Measurements from ENCODE around the gene UROS. TPM values are rescaled to one million over a fixed set of nuclear protein-coding genes. Genes with fewer than 3 reads are reported as not detected.

Gene UROS
- total RNA-seq, 1 donor from 2014 or later, result 45.3 TPM

DNA sequence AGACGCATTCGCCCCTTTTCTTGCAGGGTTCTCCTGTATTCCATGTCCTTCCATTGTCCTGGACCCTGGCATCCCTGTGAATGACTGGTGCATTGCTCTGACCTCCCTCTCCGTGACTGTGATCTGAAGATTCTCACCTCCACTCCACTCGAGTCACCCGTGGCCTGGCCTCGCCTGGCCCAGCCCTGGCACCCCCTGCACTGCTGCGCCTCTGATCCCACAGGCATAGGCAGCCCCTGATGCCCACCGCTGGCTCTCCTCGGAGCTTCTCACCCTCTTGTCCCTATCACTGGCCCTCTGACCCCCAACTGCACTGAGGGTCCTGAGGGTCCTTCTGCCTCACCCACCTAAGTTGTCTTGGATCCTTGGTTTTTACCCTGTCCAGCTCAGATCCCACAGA is 45.3 kb downstream of the UROS start:
- H3K4me1 Mint-ChIP-seq (ENCODE audit: low read depth), result no peaks in the 10 kb centered on the region
- peaks cover 4% of the 10 kb centered on the region for H3K27me3 Mint-ChIP-seq (ENCODE audit: low read depth)
- H3K4me3 Mint-ChIP-seq (ENCODE audit: low read depth), result no peak overlapping the region
- intact Hi-C loops (cut with micrococcal nuclease), result no loop called here
- no peak overlapping the region for H3K27ac Mint-ChIP-seq
- DNase-seq (ENCODE audit: low spot score), result no peak
- no peaks in the 10 kb centered on the region for H3K36me3 Mint-ChIP-seq (ENCODE audit: low read depth)
- H3K9me3 Mint-ChIP-seq, result no peaks in the 10 kb centered on the region

DNA sequence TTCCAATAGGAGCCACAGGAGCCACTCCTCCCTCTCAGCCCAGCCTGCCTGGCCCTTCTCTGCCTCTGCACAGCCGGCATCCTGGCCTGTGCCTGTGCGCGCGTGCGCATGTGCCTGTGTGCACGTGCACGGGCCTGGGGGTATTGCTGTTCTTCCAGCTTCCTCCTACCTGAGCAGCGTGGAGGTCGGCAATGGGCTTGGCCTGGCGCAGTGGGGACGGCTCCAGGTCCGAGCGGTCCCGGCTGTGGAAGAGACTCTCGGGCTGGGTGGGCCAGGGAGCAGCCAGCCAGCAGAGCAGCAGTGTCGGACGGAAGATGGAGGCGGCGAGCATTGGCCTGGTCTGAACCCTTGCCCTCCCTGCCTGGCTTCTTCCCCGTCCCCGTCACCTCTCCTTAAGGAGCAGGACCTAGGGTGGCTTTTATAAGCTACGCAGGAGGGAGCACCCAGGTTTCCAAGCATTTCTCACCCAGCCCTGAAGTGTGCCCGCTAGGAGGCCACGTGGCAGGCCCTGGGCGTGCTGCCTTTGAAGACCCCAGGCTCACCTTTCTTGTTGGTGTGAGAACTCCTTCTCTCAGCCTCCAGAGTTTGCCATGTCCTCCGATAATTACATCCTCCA is 47.5 kb downstream of the UROS start, which contains the start of gene MMP21:
Gene MMP21 (minus strand): TSS at position 331 of the 616 bp plus-strand sequence. CDS start 0 bp downstream, at position 331.
- Mint-ChIP-seq H3K4me1 (ENCODE audit: low read depth) (no peaks in the 10 kb centered on the region), H3K27me3 (ENCODE audit: low read depth) (peaks cover 4% of the 10 kb centered on the region), H3K27ac (no peak within 1 kb of the TSS), H3K36me3 (ENCODE audit: low read depth) (no peaks in the 10 kb centered on the region), H3K4me3 (ENCODE audit: low read depth) (no peak within 1 kb of the TSS), H3K9me3 (no peaks in the 10 kb centered on the region)
- intact Hi-C loops (cut with micrococcal nuclease), result no loop called here
- no peak for DNase-seq (ENCODE audit: low spot score)

DNA sequence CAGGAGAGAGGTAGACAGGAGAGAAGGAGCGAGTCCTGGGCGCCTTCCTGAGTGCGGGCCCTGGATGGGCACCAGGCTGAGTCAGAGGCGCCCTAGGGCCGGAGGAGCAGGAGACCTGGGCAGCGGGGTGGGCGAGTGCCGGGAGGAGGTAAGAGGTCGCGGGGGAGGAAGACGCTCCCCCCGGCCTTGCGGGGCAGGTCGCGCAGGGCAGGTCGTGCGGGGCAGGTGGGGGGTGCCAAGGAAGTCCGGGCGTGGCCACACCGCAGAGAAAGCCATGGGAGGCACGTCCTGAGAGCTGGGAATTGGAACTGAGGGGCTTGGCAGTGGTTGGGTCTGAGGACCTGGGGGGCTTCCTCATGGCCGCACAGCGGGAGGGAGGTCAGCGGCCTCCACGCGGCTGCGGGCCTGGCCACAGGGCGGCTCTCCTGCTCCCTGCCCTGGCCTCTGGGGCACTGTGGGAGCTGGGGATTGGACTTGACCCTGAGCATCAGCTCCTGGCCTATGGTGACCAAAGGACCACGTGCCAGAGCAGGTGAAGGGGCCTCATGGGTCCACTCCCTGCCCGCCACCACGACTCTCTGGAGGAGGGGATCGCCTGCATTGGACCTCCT is 48.4 kb downstream of the UROS start:
- intact Hi-C loops (cut with micrococcal nuclease), result no loop called here
- Mint-ChIP-seq H3K36me3 (ENCODE audit: low read depth) (no peaks in the 10 kb centered on the region), H3K27me3 (ENCODE audit: low read depth) (peaks cover 4% of the 10 kb centered on the region), H3K9me3 (no peaks in the 10 kb centered on the region), H3K27ac (no peak overlapping the region), H3K4me3 (ENCODE audit: low read depth) (no peak overlapping the region), H3K4me1 (ENCODE audit: low read depth) (no peaks in the 10 kb centered on the region)
- no peak for DNase-seq (ENCODE audit: low spot score)

DNA sequence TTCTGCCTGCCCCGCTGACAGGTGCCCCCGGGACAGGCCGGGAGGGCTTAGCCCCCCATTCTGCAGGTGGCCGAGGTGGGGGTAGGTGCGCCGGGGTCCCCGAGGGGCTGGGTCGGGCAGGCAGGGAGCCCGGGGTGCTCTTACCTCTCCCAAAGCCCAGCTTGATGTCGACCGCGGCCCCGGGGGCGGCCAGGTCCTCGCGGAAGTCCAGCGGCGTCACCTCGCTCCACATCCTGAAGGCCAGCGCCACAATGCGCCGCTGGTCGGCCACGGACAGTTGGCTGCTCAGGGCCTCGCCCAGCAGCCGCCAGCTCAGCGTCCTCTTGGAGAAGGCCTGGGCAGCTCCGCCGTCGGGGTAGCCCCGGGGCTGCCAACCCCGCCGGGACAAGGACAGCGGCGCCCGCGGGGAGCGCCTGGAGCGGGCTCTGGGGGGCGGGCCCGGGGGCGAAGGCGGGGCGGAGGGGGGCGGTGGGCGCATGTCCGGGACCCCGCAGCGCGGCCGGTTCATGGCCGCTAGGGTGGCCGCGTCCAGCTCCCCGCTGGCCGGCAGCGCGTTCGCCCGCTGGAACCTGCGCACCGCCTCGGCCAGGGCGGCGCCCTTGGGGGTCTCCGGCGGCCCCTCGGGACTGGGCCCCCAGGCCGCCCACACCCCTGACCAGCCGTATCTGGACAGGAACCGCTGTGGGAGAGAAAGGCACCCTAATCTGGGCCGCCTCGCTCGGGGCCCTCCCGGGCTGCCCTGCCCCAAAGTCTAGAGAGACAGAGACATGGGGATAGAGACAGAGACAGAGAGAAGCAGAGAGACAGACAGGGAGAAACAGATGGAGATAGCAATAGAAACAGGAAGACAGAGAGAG is 49.1 kb downstream of the UROS start:
- Mint-ChIP-seq H3K4me1 (ENCODE audit: low read depth) (no peaks in the 10 kb centered on the region), H3K4me3 (ENCODE audit: low read depth) (no peak overlapping the region), H3K36me3 (ENCODE audit: low read depth) (no peaks in the 10 kb centered on the region), H3K9me3 (no peaks in the 10 kb centered on the region), H3K27ac (no peak overlapping the region), H3K27me3 (ENCODE audit: low read depth) (no peaks in the 10 kb centered on the region)
- intact Hi-C loops (cut with micrococcal nuclease), result no loop called here
- DNase-seq (ENCODE audit: low spot score), result no peak

DNA sequence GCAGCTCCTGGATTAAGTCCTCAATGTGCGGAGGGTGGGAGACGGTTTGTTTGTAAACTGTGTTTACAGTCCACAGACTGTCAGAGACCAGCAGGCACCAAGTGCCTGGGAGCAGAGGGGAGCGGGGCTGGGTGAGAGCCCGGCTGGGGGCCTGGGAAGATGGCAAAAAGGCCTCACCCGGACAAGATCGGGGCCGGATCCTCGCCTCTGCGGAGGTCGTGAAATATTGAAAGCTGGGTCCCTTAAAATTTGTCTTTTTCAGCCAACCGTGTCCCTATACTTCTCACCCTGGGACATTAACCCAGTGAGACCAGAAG is 50.2 kb downstream of the UROS start:
- no peaks in the 10 kb centered on the region for H3K27me3 Mint-ChIP-seq (ENCODE audit: low read depth)
- intact Hi-C loops (cut with micrococcal nuclease), result no loop called here

DNA sequence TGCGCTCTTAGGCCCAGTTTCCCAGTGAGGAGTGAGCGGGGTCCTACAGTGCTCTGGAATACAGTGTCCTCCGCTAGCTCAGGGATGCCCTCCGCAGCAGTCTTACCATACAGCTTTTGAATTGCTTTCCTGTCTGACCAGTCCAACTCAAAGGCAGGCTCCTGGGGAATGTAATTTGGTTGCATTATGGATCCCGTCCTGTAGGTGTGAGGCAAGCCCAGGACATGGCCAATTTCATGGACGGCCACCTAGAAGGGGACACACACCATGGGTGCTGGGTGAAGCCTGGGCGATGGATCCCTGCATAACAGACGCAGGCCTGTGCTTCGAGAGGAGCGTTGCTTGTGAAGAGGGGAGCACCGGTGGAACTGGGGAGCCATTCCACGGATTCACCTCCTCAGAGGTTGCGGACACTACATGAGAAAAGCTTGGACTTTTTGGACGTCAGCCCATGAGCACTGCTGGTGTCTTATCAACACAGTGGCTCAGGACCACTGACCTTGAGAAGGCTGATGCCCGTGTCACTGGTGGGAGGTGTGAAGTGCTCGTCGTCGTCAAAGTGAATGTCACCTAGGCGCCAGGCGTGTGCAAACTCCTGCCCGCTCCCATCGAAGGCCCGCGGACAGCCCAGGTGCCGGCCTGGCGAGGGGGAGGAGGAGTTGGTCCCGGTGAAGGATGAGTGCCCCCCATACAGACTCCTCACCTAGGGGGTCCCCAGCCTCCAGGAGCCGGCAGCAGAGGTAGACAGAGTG is 50.8 kb downstream of the UROS start:
- no peaks in the 10 kb centered on the region for H3K4me1 Mint-ChIP-seq (ENCODE audit: low read depth)
- no peak overlapping the region for H3K4me3 Mint-ChIP-seq (ENCODE audit: low read depth)
- no peaks in the 10 kb centered on the region for H3K9me3 Mint-ChIP-seq
- intact Hi-C loops (cut with micrococcal nuclease), result no loop called here
- H3K27ac Mint-ChIP-seq, result no peak overlapping the region
- no peak for DNase-seq (ENCODE audit: low spot score)
- H3K27me3 Mint-ChIP-seq (ENCODE audit: low read depth), result no peaks in the 10 kb centered on the region
- peaks cover 6% of the 10 kb centered on the region for H3K36me3 Mint-ChIP-seq (ENCODE audit: low read depth)

More for the DNA sequence above, 50.2 kb downstream of the UROS start:
- Mint-ChIP-seq H3K4me1 (ENCODE audit: low read depth) (no peaks in the 10 kb centered on the region), H3K9me3 (no peaks in the 10 kb centered on the region), H3K4me3 (ENCODE audit: low read depth) (no peak overlapping the region), H3K36me3 (ENCODE audit: low read depth) (peaks cover under 1% of the 10 kb centered on the region), H3K27ac (no peak overlapping the region)
- DNase-seq (ENCODE audit: low spot score), result no peak

DNA sequence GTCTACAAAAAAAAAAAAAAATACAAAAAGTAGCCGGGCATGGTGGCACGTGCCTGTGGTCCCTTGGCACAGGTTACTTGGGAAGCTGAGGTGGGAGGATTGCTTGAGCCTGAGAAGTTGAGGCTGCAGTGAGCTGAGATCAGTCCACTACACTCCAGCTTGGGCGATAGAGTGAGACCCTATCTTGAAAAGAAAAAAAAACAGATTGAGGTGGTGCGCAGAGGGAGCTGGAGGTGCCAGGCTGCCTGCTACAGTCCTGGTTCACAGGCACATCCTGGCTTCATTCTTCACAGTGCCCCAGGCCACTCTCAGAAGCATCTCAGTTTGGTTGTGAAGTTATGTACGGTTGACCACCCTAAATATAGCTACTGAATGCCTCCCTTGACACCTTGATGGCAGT is 52.2 kb downstream of the UROS start:
- Mint-ChIP-seq H3K36me3 (ENCODE audit: low read depth) (peaks cover 14% of the 10 kb centered on the region), H3K4me1 (ENCODE audit: low read depth) (no peaks in the 10 kb centered on the region), H3K9me3 (no peaks in the 10 kb centered on the region), H3K4me3 (ENCODE audit: low read depth) (no peak overlapping the region), H3K27me3 (ENCODE audit: low read depth) (no peaks in the 10 kb centered on the region), H3K27ac (no peak overlapping the region)
- no peak for DNase-seq (ENCODE audit: low spot score)
- intact Hi-C loops (cut with micrococcal nuclease), result no loop called here

DNA sequence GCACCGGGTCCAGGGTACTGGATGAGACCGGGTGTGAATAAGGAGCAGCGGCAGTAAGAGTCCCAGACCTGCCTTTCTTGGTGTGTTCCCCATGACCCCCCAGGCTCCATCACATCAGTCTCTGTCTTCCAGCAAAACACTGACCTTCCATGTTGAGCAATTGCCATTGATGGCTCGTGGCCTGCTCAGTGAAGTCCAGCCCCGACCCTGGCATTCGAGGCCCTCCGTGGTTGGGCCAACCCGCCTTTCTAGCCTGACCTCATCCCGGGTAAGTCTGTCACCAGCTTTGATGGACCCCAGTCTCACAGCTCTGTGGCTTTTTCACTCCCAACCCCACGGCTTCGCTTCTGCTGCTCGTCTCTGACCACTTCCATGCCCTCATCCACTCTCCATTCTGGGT is 53.9 kb downstream of the UROS start:
- Mint-ChIP-seq H3K4me1 (ENCODE audit: low read depth) (no peaks in the 10 kb centered on the region), H3K9me3 (no peaks in the 10 kb centered on the region), H3K36me3 (ENCODE audit: low read depth) (peaks cover 28% of the 10 kb centered on the region), H3K27me3 (ENCODE audit: low read depth) (no peaks in the 10 kb centered on the region), H3K4me3 (ENCODE audit: low read depth) (no peak overlapping the region), H3K27ac (no peak overlapping the region)
- intact Hi-C loops (cut with micrococcal nuclease), result no loop called here
- DNase-seq (ENCODE audit: low spot score), result no peak

DNA sequence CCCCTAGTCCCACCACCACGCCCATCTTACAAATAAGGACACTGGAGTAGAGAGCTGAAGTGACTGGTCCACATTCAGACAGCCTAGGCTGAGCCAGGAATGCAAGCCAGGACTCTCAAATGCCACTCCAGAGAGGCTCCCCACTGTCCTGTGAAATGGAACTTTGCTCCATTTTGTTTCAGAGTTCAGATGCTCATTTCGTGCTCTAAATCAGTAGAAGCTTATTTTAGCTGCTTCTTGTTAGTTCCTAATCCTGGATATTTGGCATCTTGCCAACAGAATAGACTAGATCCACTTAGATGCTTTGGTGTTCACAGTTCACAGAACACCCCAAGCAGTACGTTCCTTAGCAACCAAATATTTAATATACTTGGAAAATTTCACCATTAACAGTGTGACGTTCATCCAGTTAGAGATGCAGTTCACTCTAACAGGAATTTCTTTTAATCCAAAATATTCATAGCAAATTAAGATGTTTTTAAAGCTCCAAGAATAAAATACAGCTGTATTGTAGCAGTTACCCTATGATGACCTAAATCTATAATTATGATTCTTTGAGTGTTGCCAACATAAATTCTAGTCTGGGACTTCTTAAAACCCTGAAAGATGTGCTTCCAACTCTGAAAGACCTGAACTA is 54.7 kb downstream of the UROS start:
- no peaks in the 10 kb centered on the region for H3K27me3 Mint-ChIP-seq (ENCODE audit: low read depth)
- no peak for DNase-seq (ENCODE audit: low spot score)
- H3K4me1 Mint-ChIP-seq (ENCODE audit: low read depth), result no peaks in the 10 kb centered on the region
- intact Hi-C loops (cut with micrococcal nuclease), result no loop called here
- peaks cover 34% of the 10 kb centered on the region for H3K36me3 Mint-ChIP-seq (ENCODE audit: low read depth)
- H3K4me3 Mint-ChIP-seq (ENCODE audit: low read depth), result no peak overlapping the region
- H3K9me3 Mint-ChIP-seq, result no peaks in the 10 kb centered on the region
- no peak overlapping the region for H3K27ac Mint-ChIP-seq

DNA sequence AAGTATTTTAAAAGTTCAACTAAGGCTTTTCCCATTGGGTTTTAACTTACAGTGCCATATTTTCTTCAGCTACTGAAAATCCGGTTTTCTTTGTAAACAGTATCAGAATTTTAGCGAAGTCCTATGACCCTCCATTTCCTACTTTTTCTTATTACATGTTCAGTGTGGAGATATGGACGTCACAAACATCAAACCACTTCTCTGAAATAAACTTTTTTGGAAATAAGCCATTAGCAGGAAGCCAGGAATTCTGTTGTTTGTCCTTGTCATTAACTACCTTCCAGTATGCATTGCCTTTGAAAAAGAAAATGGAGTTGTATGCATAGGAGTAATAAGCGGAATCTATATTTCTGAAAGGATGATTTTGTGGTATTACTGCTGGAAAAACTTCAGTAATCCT is 56.5 kb downstream of the UROS start:
- Mint-ChIP-seq H3K36me3 (ENCODE audit: low read depth) (peaks cover 48% of the 10 kb centered on the region), H3K4me1 (ENCODE audit: low read depth) (no peaks in the 10 kb centered on the region), H3K9me3 (no peaks in the 10 kb centered on the region), H3K27me3 (ENCODE audit: low read depth) (no peaks in the 10 kb centered on the region), H3K4me3 (ENCODE audit: low read depth) (no peak overlapping the region), H3K27ac (no peak overlapping the region)
- no peak for DNase-seq (ENCODE audit: low spot score)
- intact Hi-C loops (cut with micrococcal nuclease), result no loop called here

DNA sequence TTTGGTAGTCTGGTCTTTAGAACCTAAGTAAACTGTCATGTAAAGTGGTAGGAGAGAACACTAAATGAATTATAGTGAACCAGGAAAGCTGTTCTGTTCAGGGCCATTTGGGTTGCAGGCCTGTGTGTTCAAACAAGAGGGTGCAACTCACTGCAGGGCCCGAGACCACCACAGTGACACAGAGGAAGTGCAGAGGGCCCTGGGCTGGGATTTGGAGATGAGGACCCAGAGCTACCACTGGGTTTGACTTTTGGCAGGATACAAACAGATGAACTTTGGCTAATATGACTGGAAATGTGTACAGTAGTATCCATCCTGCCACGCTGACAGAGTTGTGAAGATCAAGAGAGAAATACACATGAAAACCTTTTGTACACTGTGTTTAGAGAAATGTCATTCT is 57.2 kb downstream of the UROS start:
- intact Hi-C loops (cut with micrococcal nuclease), result no loop called here
- H3K4me3 Mint-ChIP-seq (ENCODE audit: low read depth), result no peak overlapping the region
- peaks cover 52% of the 10 kb centered on the region for H3K36me3 Mint-ChIP-seq (ENCODE audit: low read depth)
- H3K4me1 Mint-ChIP-seq (ENCODE audit: low read depth), result no peaks in the 10 kb centered on the region
- H3K9me3 Mint-ChIP-seq, result no peaks in the 10 kb centered on the region
- DNase-seq (ENCODE audit: low spot score), result no peak
- no peak overlapping the region for H3K27ac Mint-ChIP-seq
- H3K27me3 Mint-ChIP-seq (ENCODE audit: low read depth), result no peaks in the 10 kb centered on the region

All from activated T-helper 2 cell treated with anti-CD3 and anti-CD28 coated beads, Interferon-gamma antibody, Interleukin-2, Interleukin-4, amounts not matched to agents 10 μg/mL and 5 μg/mL and 100 μg/mL, durations not matched to agents 14 hours and 24 hours and 36 hours (primary cell).